WTC11 (cell line): Measurements from ENCODE around the gene GAS2L1. TPM values are rescaled to one million over a fixed set of nuclear protein-coding genes. Genes with fewer than 3 reads are reported as not detected.
"Not testable (repeated sequence)": the region's sequence is repeated elsewhere in the genome, so short reads cannot be mapped to it uniquely, and the experiment has no call there.

ENCODE experiments used
- ATAC-seq: fragments of 200-7000 bp; cut with Tn5 transposase; 2 replicates; pipeline ENCODE4 v1.10.0; 2021; ENCODE audit warnings: mild to moderate bottlenecking, moderate library complexity
- CTCF ChIA-PET: fragments of 300-600 bp; sonication (Branson Sonifier 250); formaldehyde crosslinking; loops from one replicate; lab custom pipeline; 2021; ENCODE audit warnings: antibody characterized with exemption; lab: Charles Lee
- POLR2A ChIA-PET: fragments of 350-600 bp; sonication (Branson Sonifier 250); formaldehyde crosslinking; loops from one replicate; lab custom pipeline; 2021; ENCODE audit warnings: antibody characterized with exemption; lab: Charles Lee
- DNase-seq: peaks from one replicate; pipeline ENCODE4 v3.0.0; 2021; ENCODE audit warnings: low spot score
- H3K27ac Mint-ChIP-seq: 2 replicates; pipeline ENCODE4 v1.8.0; 2021; ENCODE audit warnings: mixed read lengths
- H3K27me3 Mint-ChIP-seq: 2 replicates; pipeline ENCODE4 v1.8.0; 2021; ENCODE audit warnings: low read depth, mild to moderate bottlenecking, moderate library complexity, mixed read lengths
- H3K36me3 Mint-ChIP-seq: 2 replicates; pipeline ENCODE4 v1.8.0; 2021; ENCODE audit warnings: mixed read lengths
- H3K4me1 Mint-ChIP-seq: 2 replicates; pipeline ENCODE4 v1.8.0; 2022; ENCODE audit warnings: mixed read lengths
- H3K4me3 Mint-ChIP-seq: 2 replicates; pipeline ENCODE4 v1.8.0; 2021; ENCODE audit warnings: mild to moderate bottlenecking, moderate library complexity, mixed read lengths
- H3K9me3 Mint-ChIP-seq: 2 replicates; pipeline ENCODE4 v1.8.0; 2021; ENCODE audit warnings: mixed read lengths
- CBFB ChIP-seq: sonication (generic); formaldehyde crosslinking; IDR thresholded peaks from 2 replicates; pipeline ENCODE4 v1.8.1; 2022; ENCODE audit warnings: mild to moderate bottlenecking, low read depth, missing genetic modification reagents
- CREB1 ChIP-seq: sonication (generic); formaldehyde crosslinking; IDR thresholded peaks from 2 replicates; pipeline ENCODE4 v1.8.0; 2023; ENCODE audit warnings: mild to moderate bottlenecking, missing genetic modification reagents
- FOXP1 ChIP-seq: sonication (generic); formaldehyde crosslinking; IDR thresholded peaks from 2 replicates; pipeline ENCODE4 v1.8.0; 2022; ENCODE audit warnings: missing genetic modification reagents, mild to moderate bottlenecking, moderate library complexity, borderline replicate concordance
- IRF2 ChIP-seq: sonication (generic); formaldehyde crosslinking; IDR thresholded peaks from 2 replicates; pipeline ENCODE4 v1.8.0; 2022; ENCODE audit warnings: low read depth, missing genetic modification reagents, borderline replicate concordance
- KAT7 ChIP-seq: sonication (generic); formaldehyde crosslinking; IDR thresholded peaks from 2 replicates; pipeline ENCODE4 v1.8.1; 2023; ENCODE audit warnings: missing genetic modification reagents, mild to moderate bottlenecking, borderline replicate concordance
- OVOL2 ChIP-seq: fragments of 250-450 bp; sonication (Bioruptor Pico); IDR thresholded peaks from 2 replicates; pipeline ENCODE4 v1.9.0; 2021; ENCODE audit warnings: mild to moderate bottlenecking, borderline replicate concordance
- TP53 ChIP-seq: sonication (generic); formaldehyde crosslinking; IDR thresholded peaks from 2 replicates; pipeline ENCODE4 v1.8.1; 2023; ENCODE audit warnings: mild to moderate bottlenecking, missing genetic modification reagents
- ZNF416 ChIP-seq: fragments of 250-450 bp; sonication (Bioruptor Pico); IDR thresholded peaks from 2 replicates; pipeline ENCODE4 v1.9.0; 2021; ENCODE audit warnings: mild to moderate bottlenecking, inconsistent platforms
- microRNA-seq: library from miRNA; unstranded; fragments of <30 nt; microRNA quantifications from one replicate; pipeline ENCODE4 v1.2.0, GENCODE V29; 2022; ENCODE audit warnings: borderline number of aligned reads
- total RNA-seq: library from RNA; stranded (reverse); gene quantifications from 3 replicates; pipeline ENCODE4 v1.2.3, GENCODE V29; 2021
- TF ChIP-seq, protein P1 (sequence below): sonication (generic); formaldehyde crosslinking; IDR thresholded peaks from 2 replicates; pipeline ENCODE4 v1.8.1; 2022; ENCODE audit warnings: low read depth, missing genetic modification reagents, borderline replicate concordance
- TF ChIP-seq, protein P2 (sequence below): fragments of 250-450 bp; sonication (Bioruptor Pico); IDR thresholded peaks from 2 replicates; pipeline ENCODE4 v2.1.2; 2022; ENCODE audit warnings: mild to moderate bottlenecking, moderate library complexity
- TF ChIP-seq, protein P3 (sequence below): sonication (generic); formaldehyde crosslinking; IDR thresholded peaks from 2 replicates; pipeline ENCODE4 v1.8.1; 2023; ENCODE audit warnings: mild to moderate bottlenecking, missing genetic modification reagents
- TF ChIP-seq, protein P4 (sequence below): sonication (generic); formaldehyde crosslinking; IDR thresholded peaks from 2 replicates; pipeline ENCODE4 v1.8.1; 2023; ENCODE audit warnings: mild to moderate bottlenecking, missing genetic modification reagents
- TF ChIP-seq, protein P5 (sequence below): fragments of 250-450 bp; sonication (Bioruptor Pico); IDR thresholded peaks from 2 replicates; pipeline ENCODE4 v1.9.0; 2021; ENCODE audit warnings: mild to moderate bottlenecking

GAS2L1 gene
- total RNA-seq, 1 experiment from 2014 or later, result 19.9 TPM

DNA sequence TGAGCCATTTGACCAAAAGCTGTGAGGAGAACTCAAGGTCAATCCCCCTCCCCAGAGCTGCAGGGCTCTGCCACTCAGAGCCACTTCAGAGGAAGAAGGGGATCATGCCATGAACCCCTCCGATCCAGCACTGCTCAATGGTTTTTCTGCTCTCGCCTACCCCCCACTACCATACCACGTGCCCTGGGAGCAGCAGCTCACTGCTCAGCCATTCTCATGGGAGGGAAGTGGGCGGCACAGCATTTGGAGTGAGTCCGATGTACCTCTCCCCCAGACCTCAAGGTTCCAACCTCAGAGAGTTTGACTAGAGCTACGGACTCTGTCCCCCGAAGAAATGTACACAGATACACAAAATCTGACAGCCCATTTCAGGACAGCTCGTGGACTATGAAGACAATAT lies 47.4 kb downstream of the GAS2L1 start (continued):
- TF ChIP-seq, protein P1, sequence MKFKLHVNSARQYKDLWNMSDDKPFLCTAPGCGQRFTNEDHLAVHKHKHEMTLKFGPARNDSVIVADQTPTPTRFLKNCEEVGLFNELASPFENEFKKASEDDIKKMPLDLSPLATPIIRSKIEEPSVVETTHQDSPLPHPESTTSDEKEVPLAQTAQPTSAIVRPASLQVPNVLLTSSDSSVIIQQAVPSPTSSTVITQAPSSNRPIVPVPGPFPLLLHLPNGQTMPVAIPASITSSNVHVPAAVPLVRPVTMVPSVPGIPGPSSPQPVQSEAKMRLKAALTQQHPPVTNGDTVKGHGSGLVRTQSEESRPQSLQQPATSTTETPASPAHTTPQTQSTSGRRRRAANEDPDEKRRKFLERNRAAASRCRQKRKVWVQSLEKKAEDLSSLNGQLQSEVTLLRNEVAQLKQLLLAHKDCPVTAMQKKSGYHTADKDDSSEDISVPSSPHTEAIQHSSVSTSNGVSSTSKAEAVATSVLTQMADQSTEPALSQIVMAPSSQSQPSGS, result no peak
- TF ChIP-seq, all 79 proteins: peak for 0

DNA sequence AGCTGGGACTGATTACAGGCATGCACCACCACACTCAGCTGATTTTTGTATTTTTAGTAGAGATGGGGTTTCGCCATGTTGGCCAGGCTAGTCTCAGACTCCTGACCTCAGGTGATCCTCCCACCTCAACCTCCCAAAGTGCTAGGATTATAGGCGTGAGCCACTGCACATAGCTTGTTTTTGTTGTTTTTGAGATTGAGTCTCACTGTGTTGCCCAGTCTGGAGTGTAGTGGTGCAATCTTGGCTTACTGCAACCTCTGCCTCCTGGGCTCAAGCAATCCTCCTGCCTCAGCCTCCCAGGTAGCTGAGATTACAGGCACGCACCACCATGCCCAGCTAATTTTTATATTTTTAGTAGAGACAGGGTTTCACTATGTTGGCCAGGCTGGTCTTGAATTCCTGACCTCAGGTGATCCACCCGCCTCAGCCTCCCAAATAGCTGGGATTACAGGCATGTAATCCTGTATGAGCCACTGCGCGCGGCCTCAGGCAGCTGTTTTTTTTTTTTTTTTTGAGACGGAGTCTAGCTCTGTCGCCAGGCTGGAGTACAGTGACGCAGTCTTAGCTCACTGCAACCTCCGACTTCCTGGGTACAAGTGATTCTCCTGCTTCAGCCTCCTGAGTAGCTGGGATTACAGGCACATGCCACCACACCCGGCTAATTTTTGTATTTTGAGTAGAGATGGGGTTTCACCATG lies 50.9 kb downstream of the GAS2L1 start:
- peaks cover 37% of the 10 kb centered on the region for H3K36me3 Mint-ChIP-seq
- POLR2A ChIA-PET, H3K27me3 Mint-ChIP-seq, H3K4me1 Mint-ChIP-seq, H3K27ac Mint-ChIP-seq, H3K4me3 Mint-ChIP-seq, H3K9me3 Mint-ChIP-seq, DNase-seq, ATAC-seq: not testable (repeated sequence)
- CTCF ChIA-PET, result interaction anchor here (0.9 to 2.0 kb wide), 3 partner anchors 13 to 50 kb away, joined by 4 to 6 read pairs (median 4); no protein-coding TSS in a partner anchor

DNA sequence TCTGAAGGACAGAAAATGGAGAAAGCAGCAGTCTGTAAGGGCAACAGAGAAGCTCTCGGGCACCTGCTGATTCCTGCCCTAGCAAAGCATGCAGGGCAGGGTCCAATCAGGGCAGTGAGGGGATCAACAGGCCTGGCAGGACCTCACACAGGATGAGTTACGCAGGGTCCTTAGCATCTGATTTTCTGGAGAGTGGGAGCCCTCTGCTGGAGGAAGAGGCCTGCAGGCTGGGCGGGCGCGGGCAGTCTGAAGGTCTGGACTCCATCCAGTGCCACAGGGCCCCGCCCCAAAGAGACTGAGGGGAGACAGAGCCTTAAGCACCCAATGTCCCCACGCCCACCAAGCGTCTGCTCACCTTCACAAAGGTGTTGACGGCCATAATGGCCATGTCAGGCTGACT lies 53.0 kb downstream of the GAS2L1 start:
- H3K9me3 Mint-ChIP-seq, result no peaks in the 10 kb centered on the region

More for the DNA sequence above, 53.0 kb downstream of the GAS2L1 start:
- Mint-ChIP-seq H3K36me3 (peaks cover 33% of the 10 kb centered on the region), H3K27ac (0 out of 2 replicates have a peak overlapping the region, but pooled peaks have one; percentile 9), H3K4me1 (peaks cover 2% of the 10 kb centered on the region; the same call in 1 of the 2 replicates)
- POLR2A ChIA-PET, result no interaction called here
- ATAC-seq (peak; percentile 97), DNase-seq (peak; percentile 68)
- TF ChIP-seq, protein P2, sequence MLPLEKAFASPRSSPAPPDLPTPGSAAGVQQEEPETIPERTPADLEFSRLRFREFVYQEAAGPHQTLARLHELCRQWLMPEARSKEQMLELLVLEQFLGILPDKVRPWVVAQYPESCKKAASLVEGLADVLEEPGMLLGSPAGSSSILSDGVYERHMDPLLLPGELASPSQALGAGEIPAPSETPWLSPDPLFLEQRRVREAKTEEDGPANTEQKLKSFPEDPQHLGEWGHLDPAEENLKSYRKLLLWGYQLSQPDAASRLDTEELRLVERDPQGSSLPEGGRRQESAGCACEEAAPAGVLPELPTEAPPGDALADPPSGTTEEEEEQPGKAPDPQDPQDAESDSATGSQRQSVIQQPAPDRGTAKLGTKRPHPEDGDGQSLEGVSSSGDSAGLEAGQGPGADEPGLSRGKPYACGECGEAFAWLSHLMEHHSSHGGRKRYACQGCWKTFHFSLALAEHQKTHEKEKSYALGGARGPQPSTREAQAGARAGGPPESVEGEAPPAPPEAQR (CRISPR knock-in tag), result no peak
- TF ChIP-seq OVOL2 (CRISPR knock-in tag), result no peak
- TF ChIP-seq, protein P3, sequence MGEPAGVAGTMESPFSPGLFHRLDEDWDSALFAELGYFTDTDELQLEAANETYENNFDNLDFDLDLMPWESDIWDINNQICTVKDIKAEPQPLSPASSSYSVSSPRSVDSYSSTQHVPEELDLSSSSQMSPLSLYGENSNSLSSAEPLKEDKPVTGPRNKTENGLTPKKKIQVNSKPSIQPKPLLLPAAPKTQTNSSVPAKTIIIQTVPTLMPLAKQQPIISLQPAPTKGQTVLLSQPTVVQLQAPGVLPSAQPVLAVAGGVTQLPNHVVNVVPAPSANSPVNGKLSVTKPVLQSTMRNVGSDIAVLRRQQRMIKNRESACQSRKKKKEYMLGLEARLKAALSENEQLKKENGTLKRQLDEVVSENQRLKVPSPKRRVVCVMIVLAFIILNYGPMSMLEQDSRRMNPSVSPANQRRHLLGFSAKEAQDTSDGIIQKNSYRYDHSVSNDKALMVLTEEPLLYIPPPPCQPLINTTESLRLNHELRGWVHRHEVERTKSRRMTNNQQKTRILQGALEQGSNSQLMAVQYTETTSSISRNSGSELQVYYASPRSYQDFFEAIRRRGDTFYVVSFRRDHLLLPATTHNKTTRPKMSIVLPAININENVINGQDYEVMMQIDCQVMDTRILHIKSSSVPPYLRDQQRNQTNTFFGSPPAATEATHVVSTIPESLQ, result no peak
- no peak for TF ChIP-seq KAT7 (CRISPR knock-in tag)
- no peak for TF ChIP-seq IRF2
- TF ChIP-seq TP53 (CRISPR knock-in tag), result no peak
- TF ChIP-seq, protein P4, sequence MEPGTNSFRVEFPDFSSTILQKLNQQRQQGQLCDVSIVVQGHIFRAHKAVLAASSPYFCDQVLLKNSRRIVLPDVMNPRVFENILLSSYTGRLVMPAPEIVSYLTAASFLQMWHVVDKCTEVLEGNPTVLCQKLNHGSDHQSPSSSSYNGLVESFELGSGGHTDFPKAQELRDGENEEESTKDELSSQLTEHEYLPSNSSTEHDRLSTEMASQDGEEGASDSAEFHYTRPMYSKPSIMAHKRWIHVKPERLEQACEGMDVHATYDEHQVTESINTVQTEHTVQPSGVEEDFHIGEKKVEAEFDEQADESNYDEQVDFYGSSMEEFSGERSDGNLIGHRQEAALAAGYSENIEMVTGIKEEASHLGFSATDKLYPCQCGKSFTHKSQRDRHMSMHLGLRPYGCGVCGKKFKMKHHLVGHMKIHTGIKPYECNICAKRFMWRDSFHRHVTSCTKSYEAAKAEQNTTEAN (CRISPR knock-in tag), result no peak
- TF ChIP-seq, protein P5, sequence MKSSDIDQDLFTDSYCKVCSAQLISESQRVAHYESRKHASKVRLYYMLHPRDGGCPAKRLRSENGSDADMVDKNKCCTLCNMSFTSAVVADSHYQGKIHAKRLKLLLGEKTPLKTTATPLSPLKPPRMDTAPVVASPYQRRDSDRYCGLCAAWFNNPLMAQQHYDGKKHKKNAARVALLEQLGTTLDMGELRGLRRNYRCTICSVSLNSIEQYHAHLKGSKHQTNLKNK (CRISPR knock-in tag), result no peak
- TF ChIP-seq CREB1 (CRISPR knock-in tag), result no peak
- TF ChIP-seq ZNF416 (CRISPR knock-in tag), result no peak
- no peak for TF ChIP-seq FOXP1 (CRISPR knock-in tag)
- TF ChIP-seq CBFB (CRISPR knock-in tag), result no peak
- TF ChIP-seq, all 79 proteins: peak for 0
- Mint-ChIP-seq H3K4me3 (no peak overlapping the region), H3K27me3 (no peaks in the 10 kb centered on the region)
- CTCF ChIA-PET, result interaction anchor here (0.6 to 1.4 kb wide), 4 partner anchors 10 to 53 kb away, joined by 3 to 7 read pairs (median 4); partner anchors contain the start of gene GAS2L1

Small RNAs within 50 kb of the gene (microRNA-seq; reads per million reads assigned to microRNA genes)
- 7.0 reads per million, percentile 19 among the genes with 10 or more reads in this experiment for gene MIR3653

Other genes with a start within 250 kb of the GAS2L1 start
- not detected in 3 replicates for gene C22orf31, start 244.8 kb upstream of the GAS2L1 start, total RNA-seq
- gene KREMEN1, start 233.6 kb upstream of the GAS2L1 start, total RNA-seq, result 4.1 to 5.8 TPM (median 5.4 TPM) in 3 replicates
- gene EMID1, start 100.8 kb upstream of the GAS2L1 start, total RNA-seq, result 6.0 to 8.6 TPM (median 6.1 TPM) in 3 replicates
- gene RHBDD3, start 38.7 kb upstream of the GAS2L1 start, total RNA-seq, result 69.6 to 78.2 TPM (median 77.9 TPM) in 3 replicates
- gene EWSR1, start 38.4 kb upstream of the GAS2L1 start, total RNA-seq, result 377 to 400 TPM (median 384 TPM) in 3 replicates
- 1.1 to 1.6 TPM (median 1.6 TPM) in 3 replicates for gene RASL10A, start 9.0 kb downstream of the GAS2L1 start, total RNA-seq
- gene AP1B1, start 81.9 kb downstream of the GAS2L1 start, total RNA-seq, result 68.9 to 77.9 TPM (median 71.6 TPM) in 3 replicates
- not detected in 3 replicates for gene RFPL1, start 131.9 kb downstream of the GAS2L1 start, total RNA-seq
- gene NEFH, start 173.6 kb downstream of the GAS2L1 start, total RNA-seq, result 2.6 to 3.7 TPM (median 3.7 TPM) in 3 replicates
- 43.7 to 51.2 TPM (median 47.8 TPM) in 3 replicates for gene THOC5, start 247.1 kb downstream of the GAS2L1 start, total RNA-seq